ENCODE measurements around the gene CTSO. TPM values are rescaled to one million over a fixed set of nuclear protein-coding genes. Genes with fewer than 3 reads are reported as not detected.

Gene CTSO
- total RNA-seq, 1 donor from 2014 or later = 3.7 TPM

DNA sequence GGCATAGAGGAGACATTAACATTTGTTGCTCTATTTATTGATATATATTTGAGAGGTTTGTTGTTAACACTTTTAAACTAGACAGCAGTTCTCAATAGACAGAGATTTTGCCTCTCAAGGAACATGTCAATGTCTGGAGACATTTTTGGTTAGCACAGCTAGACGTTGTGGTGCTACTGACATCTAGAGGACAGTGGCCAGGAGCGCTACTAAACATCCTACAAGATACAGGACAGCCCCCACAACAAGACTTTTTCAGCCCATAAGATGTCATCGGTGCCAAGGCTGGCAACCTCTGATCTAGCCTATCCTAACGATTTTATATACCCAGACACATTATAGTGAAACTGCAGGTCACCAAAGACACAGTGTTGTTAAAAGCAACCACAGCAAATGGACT lies 18.4 kb upstream of the CTSO start:
- Mint-ChIP-seq H3K36me3 (ENCODE audit: low read depth, unreplicated experiment) (no peaks in the 10 kb centered on the region), H3K4me3 (ENCODE audit: unreplicated experiment) (no peak overlapping the region), H3K4me1 (ENCODE audit: low read depth, unreplicated experiment) (peaks cover 33% of the 10 kb centered on the region), H3K27ac (ENCODE audit: unreplicated experiment) (no peak overlapping the region), H3K27me3 (ENCODE audit: low read depth, unreplicated experiment) (no peaks in the 10 kb centered on the region), H3K9me3 (ENCODE audit: unreplicated experiment) (no peaks in the 10 kb centered on the region)
- Histone ChIP-seq H3K4me1 (ENCODE audit: insufficient read depth, low read length) (peaks cover 7% of the 10 kb centered on the region), H3K4me2 (ENCODE audit: low read length) (no peak overlapping the region), H3K9me3 (ENCODE audit: insufficient read depth, low read depth, low read length) (no peaks in the 10 kb centered on the region), H4K20me1 (ENCODE audit: insufficient read depth, low read length) (no peaks in the 10 kb centered on the region), H3K27ac (ENCODE audit: low read depth, low read length) (no peak overlapping the region), H3K27me3 (ENCODE audit: insufficient read depth, low read length) (no peaks in the 10 kb centered on the region), H3K36me3 (ENCODE audit: insufficient read depth, low read length) (no peaks in the 10 kb centered on the region), H2AFZ (ENCODE audit: low read depth, low read length) (peak overlapping the region; percentile 4), H3K79me2 (ENCODE audit: insufficient read depth, low read length) (no peaks in the 10 kb centered on the region), H3K9ac (ENCODE audit: low read length) (no peak overlapping the region), H3K4me3 (ENCODE audit: insufficient read depth, low read depth, low read length) (no peak overlapping the region)
- TF ChIP-seq EZH2 (IDR thresholded peaks at IDR 0.05; ENCODE audit: insufficient read depth, low read length) = no peak
- TF ChIP-seq, protein P1, sequence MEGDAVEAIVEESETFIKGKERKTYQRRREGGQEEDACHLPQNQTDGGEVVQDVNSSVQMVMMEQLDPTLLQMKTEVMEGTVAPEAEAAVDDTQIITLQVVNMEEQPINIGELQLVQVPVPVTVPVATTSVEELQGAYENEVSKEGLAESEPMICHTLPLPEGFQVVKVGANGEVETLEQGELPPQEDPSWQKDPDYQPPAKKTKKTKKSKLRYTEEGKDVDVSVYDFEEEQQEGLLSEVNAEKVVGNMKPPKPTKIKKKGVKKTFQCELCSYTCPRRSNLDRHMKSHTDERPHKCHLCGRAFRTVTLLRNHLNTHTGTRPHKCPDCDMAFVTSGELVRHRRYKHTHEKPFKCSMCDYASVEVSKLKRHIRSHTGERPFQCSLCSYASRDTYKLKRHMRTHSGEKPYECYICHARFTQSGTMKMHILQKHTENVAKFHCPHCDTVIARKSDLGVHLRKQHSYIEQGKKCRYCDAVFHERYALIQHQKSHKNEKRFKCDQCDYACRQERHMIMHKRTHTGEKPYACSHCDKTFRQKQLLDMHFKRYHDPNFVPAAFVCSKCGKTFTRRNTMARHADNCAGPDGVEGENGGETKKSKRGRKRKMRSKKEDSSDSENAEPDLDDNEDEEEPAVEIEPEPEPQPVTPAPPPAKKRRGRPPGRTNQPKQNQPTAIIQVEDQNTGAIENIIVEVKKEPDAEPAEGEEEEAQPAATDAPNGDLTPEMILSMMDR (IDR thresholded peaks at IDR 0.05; ENCODE audit: insufficient read depth, low read depth, low read length) = peak; percentile 51
- FAIRE-seq = no peak
- DNase-seq (ENCODE audit: low read depth) = no peak

DNA sequence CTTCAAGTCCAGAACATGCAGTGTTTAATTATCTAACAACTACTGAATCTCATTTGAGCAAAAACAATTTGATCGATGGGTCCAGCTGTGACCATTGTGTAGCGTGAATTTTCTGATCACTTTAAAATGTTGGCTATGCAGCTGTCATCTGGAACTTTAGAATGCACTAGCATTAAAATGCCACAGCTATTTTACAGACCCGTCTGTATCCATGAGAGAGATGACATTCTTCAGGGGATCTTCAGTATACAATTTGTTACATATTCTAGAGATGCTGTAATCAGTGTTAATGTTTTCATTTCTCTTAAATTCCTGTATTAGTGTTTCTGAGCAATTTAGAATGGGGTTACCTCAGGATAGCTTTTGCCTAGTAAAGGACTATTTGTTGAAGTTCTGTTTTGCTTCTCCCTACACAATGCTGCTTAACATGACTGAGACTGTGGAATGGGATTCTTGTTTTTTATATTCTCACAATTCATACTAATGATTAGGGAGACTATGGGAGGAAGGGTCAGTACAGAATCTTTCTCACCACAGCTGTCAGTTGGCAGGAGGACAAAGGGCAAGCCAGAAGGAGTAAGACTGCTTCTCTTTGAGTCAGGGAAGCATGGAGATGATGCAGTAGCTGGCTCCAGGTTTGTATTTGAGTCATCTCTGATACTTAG lies 13.2 kb upstream of the CTSO start:
- no peak overlapping the region for H3K27ac ChIP-seq (ENCODE audit: low read depth, low read length)
- DNase-seq (ENCODE audit: low read depth) (peak; percentile 60), FAIRE-seq (peak; percentile 34)
- TF ChIP-seq, protein P1 (IDR thresholded peaks at IDR 0.05; ENCODE audit: insufficient read depth, low read depth, low read length) = no peak
- TF ChIP-seq EZH2 (IDR thresholded peaks at IDR 0.05; ENCODE audit: insufficient read depth, low read length) = no peak
- H3K4me3 ChIP-seq (ENCODE audit: insufficient read depth, low read depth, low read length) = no peak overlapping the region
- no peaks in the 10 kb centered on the region for H3K27me3 ChIP-seq (ENCODE audit: insufficient read depth, low read length)
- H3K36me3 ChIP-seq (ENCODE audit: insufficient read depth, low read length) = no peaks in the 10 kb centered on the region
- Mint-ChIP-seq H3K27ac (ENCODE audit: unreplicated experiment) (peak overlapping the region; percentile 78), H3K27me3 (ENCODE audit: low read depth, unreplicated experiment) (no peaks in the 10 kb centered on the region), H3K4me3 (ENCODE audit: unreplicated experiment) (no peak overlapping the region), H3K36me3 (ENCODE audit: low read depth, unreplicated experiment) (no peaks in the 10 kb centered on the region), H3K9me3 (ENCODE audit: unreplicated experiment) (no peaks in the 10 kb centered on the region), H3K4me1 (ENCODE audit: low read depth, unreplicated experiment) (peaks cover 31% of the 10 kb centered on the region)
- no peak overlapping the region for H3K9ac ChIP-seq (ENCODE audit: low read length)
- no peaks in the 10 kb centered on the region for H3K4me1 ChIP-seq (ENCODE audit: insufficient read depth, low read length)
- H3K79me2 ChIP-seq (ENCODE audit: insufficient read depth, low read length) = no peaks in the 10 kb centered on the region
- no peak overlapping the region for H3K4me2 ChIP-seq (ENCODE audit: low read length)
- H4K20me1 ChIP-seq (ENCODE audit: insufficient read depth, low read length) = no peaks in the 10 kb centered on the region
- no peak overlapping the region for H2AFZ ChIP-seq (ENCODE audit: low read depth, low read length)
- no peaks in the 10 kb centered on the region for H3K9me3 ChIP-seq (ENCODE audit: insufficient read depth, low read depth, low read length)

GRCh38 chr4:155966171-155966570 lies 12.5 kb upstream of the CTSO start:
- no peaks in the 10 kb centered on the region for H3K79me2 ChIP-seq (ENCODE audit: insufficient read depth, low read length)
- H3K9me3 Mint-ChIP-seq (ENCODE audit: unreplicated experiment) = no peaks in the 10 kb centered on the region
- TF ChIP-seq EZH2 (IDR thresholded peaks at IDR 0.05; ENCODE audit: insufficient read depth, low read length) = no peak
- TF ChIP-seq, protein P1 (IDR thresholded peaks at IDR 0.05; ENCODE audit: insufficient read depth, low read depth, low read length) = no peak
- no peaks in the 10 kb centered on the region for H3K27me3 Mint-ChIP-seq (ENCODE audit: low read depth, unreplicated experiment)
- H3K27ac Mint-ChIP-seq (ENCODE audit: unreplicated experiment) = no peak overlapping the region
- FAIRE-seq (no peak), DNase-seq (ENCODE audit: low read depth) (no peak)
- H3K4me1 Mint-ChIP-seq (ENCODE audit: low read depth, unreplicated experiment) = peaks cover 31% of the 10 kb centered on the region
- H3K4me3 Mint-ChIP-seq (ENCODE audit: unreplicated experiment) = no peak overlapping the region
- H3K27ac ChIP-seq (ENCODE audit: low read depth, low read length) = no peak overlapping the region
- no peaks in the 10 kb centered on the region for H3K36me3 Mint-ChIP-seq (ENCODE audit: low read depth, unreplicated experiment)
- H2AFZ ChIP-seq (ENCODE audit: low read depth, low read length) = no peak overlapping the region
- H3K4me1 ChIP-seq (ENCODE audit: insufficient read depth, low read length) = no peaks in the 10 kb centered on the region
- H3K9me3 ChIP-seq (ENCODE audit: insufficient read depth, low read depth, low read length) = no peaks in the 10 kb centered on the region
- H3K4me3 ChIP-seq (ENCODE audit: insufficient read depth, low read depth, low read length) = no peak overlapping the region
- H3K4me2 ChIP-seq (ENCODE audit: low read length) = no peak overlapping the region
- no peaks in the 10 kb centered on the region for H3K27me3 ChIP-seq (ENCODE audit: insufficient read depth, low read length)
- no peaks in the 10 kb centered on the region for H4K20me1 ChIP-seq (ENCODE audit: insufficient read depth, low read length)
- H3K36me3 ChIP-seq (ENCODE audit: insufficient read depth, low read length) = no peaks in the 10 kb centered on the region
- H3K9ac ChIP-seq (ENCODE audit: low read length) = no peak overlapping the region

Measured in astrocyte (in vitro differentiated cells and primary cell).